ENCODE measurements around the gene SPTB. TPM values are rescaled to one million over a fixed set of nuclear protein-coding genes. Genes with fewer than 3 reads are reported as not detected.

The SPTB gene
- total RNA-seq, 1 experiment from 2014 or later, result 2.3 TPM

DNA sequence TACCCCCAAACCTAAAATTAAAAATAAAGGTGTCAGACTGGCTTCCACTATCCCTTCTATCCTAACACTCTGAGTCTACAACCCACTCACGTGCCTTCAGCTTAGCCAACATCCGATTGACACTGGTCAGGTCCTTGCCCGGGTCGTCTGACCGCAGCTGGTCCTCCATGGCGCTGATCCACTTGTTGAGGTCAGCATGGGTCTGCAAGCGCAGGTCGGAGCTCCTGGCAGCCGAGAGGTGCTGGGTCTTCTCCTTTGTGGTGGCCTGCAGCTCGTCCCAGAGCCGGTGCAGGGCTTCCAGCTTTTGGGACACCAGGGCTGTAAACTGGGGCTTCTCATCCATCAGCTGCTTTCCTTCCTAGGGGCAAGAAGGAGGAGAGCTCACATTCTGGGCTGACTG is 97.5 kb downstream of the SPTB start:
- no peak overlapping the region for H4K8ac ChIP-seq (replicated peaks; ENCODE audit: insufficient read length, low read depth, low read length)
- H3K36me3 Mint-ChIP-seq (ENCODE audit: insufficient read depth in 1 of 3, low read depth in 3 of 3), result no peaks in the 10 kb centered on the region
- H3K23me2 ChIP-seq (ENCODE audit: insufficient read length, low read depth, low read length, poor library complexity, severe bottlenecking), result no peaks in the 10 kb centered on the region
- H3K9me3 ChIP-seq (ENCODE audit: control insufficient read depth, low read depth, low read length), result no peaks in the 10 kb centered on the region
- no peak overlapping the region for H2BK12ac ChIP-seq (ENCODE audit: insufficient read length, low read depth, low read length)
- H3K4me2 ChIP-seq (ENCODE audit: insufficient read depth, insufficient read length, low read length), result no peak overlapping the region
- WGBS (ENCODE audit: extremely low coverage, insufficient read length, low lambda C conversion rate), result no CpG with 5 or more reads among the region's 11 CpGs
- H2BK120ac ChIP-seq (ENCODE audit: low read depth, low read length, poor library complexity, severe bottlenecking), result no peak overlapping the region
- H3T11ph ChIP-seq (ENCODE audit: low read length), result no peak overlapping the region
- no peak overlapping the region for H2AFZ ChIP-seq (ENCODE audit: low read length)
- peaks cover 0 to 4% of the 10 kb centered on the region in 2 experiments; a peak in 1 of 4 replicates for H3K4me1 Mint-ChIP-seq
- peaks cover 3% of the 10 kb centered on the region; the same call in 1 of the 2 replicates for H3K27me3 Mint-ChIP-seq (ENCODE audit: low read depth)
- no peak overlapping the region for H2BK20ac ChIP-seq (ENCODE audit: low read depth, low read length, poor library complexity, severe bottlenecking)
- TF ChIP-seq CTCF (conservative IDR thresholded peaks at IDR 0.05), result no peak
- no peaks in the 10 kb centered on the region for H3K79me1 ChIP-seq (ENCODE audit: insufficient read depth, low read depth, low read length, poor library complexity, severe bottlenecking)
- no peaks in the 10 kb centered on the region for H3K79me2 ChIP-seq (ENCODE audit: insufficient read depth, low read length)
- H3K27me3 ChIP-seq (ENCODE audit: insufficient read depth, low read length), result no peaks in the 10 kb centered on the region
- H3K27ac ChIP-seq (ENCODE audit: insufficient read length, low read depth, low read length), result no peak overlapping the region
- H2BK5ac ChIP-seq (ENCODE audit: insufficient read length, low read length), result no peak overlapping the region
- H2BK15ac ChIP-seq (ENCODE audit: low read depth, low read length), result no peak overlapping the region
- H3K14ac ChIP-seq (ENCODE audit: insufficient read depth, low read length), result no peak overlapping the region; the same call in 1 of the 2 replicates
- no peak overlapping the region for H3K9ac ChIP-seq (ENCODE audit: extremely low read depth, insufficient read length, low read length)
- no peak overlapping the region for H3K18ac ChIP-seq (ENCODE audit: insufficient read length, low read depth, low read length)
- no peak overlapping the region for H3K4ac ChIP-seq (ENCODE audit: low read depth, low read length)
- no peak overlapping the region for H3K56ac ChIP-seq (ENCODE audit: insufficient read length, low read depth, low read length)
- no peak overlapping the region for H3K27ac Mint-ChIP-seq
- no peaks in the 10 kb centered on the region for H3K4me1 ChIP-seq (ENCODE audit: insufficient read depth, low read length)
- no peak overlapping the region for H2AK5ac ChIP-seq (ENCODE audit: insufficient read length, low read length)
- no peak overlapping the region for H4K5ac ChIP-seq (ENCODE audit: insufficient read length, low read depth, low read length)
- H4K91ac ChIP-seq (ENCODE audit: insufficient read length, low read depth, low read length), result no peak overlapping the region
- DNase-seq, result no peak
- H3K23ac ChIP-seq (ENCODE audit: insufficient read length, low read depth, low read length), result no peak overlapping the region
- H3K4me3 Mint-ChIP-seq, result no peak overlapping the region
- no peaks in the 10 kb centered on the region for H3K9me3 Mint-ChIP-seq
- peaks cover 4% of the 10 kb centered on the region for H4K20me1 ChIP-seq (ENCODE audit: control insufficient read depth, insufficient read depth, insufficient read length)
